Stimulated activated CD8-positive, alpha-beta memory T cell treated with anti-CD3 and anti-CD28 coated beads, Interleukin-15, amount 100 ng/mL, for 1 hour (primary cell): ENCODE results near the gene BAIAP2L1.
"Not testable (repeated sequence)": the region's sequence is repeated elsewhere in the genome, so short reads cannot be mapped to it uniquely, and the experiment has no call there.

ENCODE experiments used
- DNase-seq: peaks from one replicate; pipeline ENCODE4 v3.0.0-alpha.2; 2020; ENCODE audit warnings: low read depth

Gene BAIAP2L1

GRCh38 chr7:98400542-98401340 lies at the start of gene BAIAP2L1:
Gene BAIAP2L1, minus strand, starts transcription at chr7:98401090. Its CDS starts 238 bp downstream, at chr7:98400852.
- peak; percentile 72 for DNase-seq

GRCh38 chr7:98448766-98449165 lies 47.9 kb upstream of the BAIAP2L1 start:
- DNase-seq, result no peak

GRCh38 chr7:98440992-98441391 lies 40.1 kb upstream of the BAIAP2L1 start:
- DNase-seq, result not testable (repeated sequence)

GRCh38 chr7:98439484-98439883 lies 38.6 kb upstream of the BAIAP2L1 start:
- no peak for DNase-seq

GRCh38 chr7:98434087-98434486 lies 33.2 kb upstream of the BAIAP2L1 start:
- no peak for DNase-seq

GRCh38 chr7:98429799-98430198 lies 28.9 kb upstream of the BAIAP2L1 start:
- no peak for DNase-seq

GRCh38 chr7:98423043-98423442 lies 22.2 kb upstream of the BAIAP2L1 start:
- no peak for DNase-seq

GRCh38 chr7:98420966-98421612 lies 20.2 kb upstream of the BAIAP2L1 start:
- peak; percentile 30 for DNase-seq

- DNase-seq, result not testable (repeated sequence)
These were observed 19.1 kb upstream of the BAIAP2L1 start for GRCh38 chr7:98419988-98420387.

- DNase-seq, result not testable (repeated sequence)
These were observed 18.4 kb upstream of the BAIAP2L1 start for GRCh38 chr7:98419316-98419691.

GRCh38 chr7:98418636-98419315 lies 17.9 kb upstream of the BAIAP2L1 start:
- DNase-seq, result no peak

- DNase-seq, result no peak
These were observed 17.4 kb upstream of the BAIAP2L1 start for GRCh38 chr7:98418271-98418635.

- not testable (repeated sequence) for DNase-seq
These were observed 16.8 kb upstream of the BAIAP2L1 start for GRCh38 chr7:98417604-98418270.

GRCh38 chr7:98414205-98414900 lies 13.5 kb upstream of the BAIAP2L1 start:
- no peak for DNase-seq

- not testable (repeated sequence) for DNase-seq
These were observed 12.8 kb upstream of the BAIAP2L1 start for GRCh38 chr7:98413655-98414054.

- DNase-seq, result no peak
These were observed 9.0 kb upstream of the BAIAP2L1 start for GRCh38 chr7:98409843-98410242.

GRCh38 chr7:98408146-98408545 lies 7.3 kb upstream of the BAIAP2L1 start:
- DNase-seq, result not testable (repeated sequence)

GRCh38 chr7:98406827-98407226 lies 5.9 kb upstream of the BAIAP2L1 start:
- DNase-seq, result no peak

GRCh38 chr7:98404840-98405239 lies 4.0 kb upstream of the BAIAP2L1 start:
- DNase-seq, result no peak

- no peak for DNase-seq
These were observed 874 bp downstream of the BAIAP2L1 start for GRCh38 chr7:98399890-98400541.

GRCh38 chr7:98399462-98399861 lies 1.4 kb downstream of the BAIAP2L1 start:
- DNase-seq, result no peak
